GM12878 (cell line): ENCODE data around the gene BICRA. TPM values are rescaled to one million over a fixed set of nuclear protein-coding genes. Genes with fewer than 3 reads are reported as not detected.

Experiments used
- ATAC-seq: fragments of 200-7000 bp; cut with Tn5 transposase; 3 replicates; pipeline ENCODE4 v1.9.1; 2020; ENCODE audit warnings: mild to moderate bottlenecking, moderate library complexity
- BruUV-seq: library from RNA; stranded (reverse); fragments of 400-500 nt; replicated peaks from 2 replicates; lab custom pipeline; 2021; lab: Mats Ljungman, UMichigan
- CTCF ChIA-PET: fragments of 300-600 bp; sonication (Branson Sonifier 250); formaldehyde crosslinking; extraction: SDS; loops from one replicate; lab custom pipeline; 2021; ENCODE audit warnings: inconsistent platforms; lab: Yijun Ruan, JAX
- POLR2A ChIA-PET: fragments of 350-600 bp; formaldehyde crosslinking; extraction: SDS; loops from one replicate; lab custom pipeline; 2021; ENCODE audit warnings: inconsistent platforms; lab: Charles Lee
- RAD21 ChIA-PET: fragments of 300-600 bp; sonication (Branson Sonifier 250); formaldehyde crosslinking; loops from one replicate; lab custom pipeline; 2023; ENCODE audit warnings: antibody characterized with exemption; ENCODE audit not compliant: unreplicated experiment; lab: Charles Lee
- SMC1A ChIA-PET: fragments of 300-600 bp; sonication (Branson Sonifier 250); formaldehyde crosslinking; loops from one replicate; lab custom pipeline; 2023; ENCODE audit not compliant: unreplicated experiment, uncharacterized antibody; lab: Charles Lee
- DNase-seq: peaks from one replicate; pipeline ENCODE4 v3.0.0-alpha.2; 2011; ENCODE audit warnings: low read depth, low spot score
- FAIRE-seq: peaks from 3 replicates; lab custom pipeline; 2011; peaks lifted over from hg19 to GRCh38; lab: Jason Lieb, UNC
- H2AFZ ChIP-seq: 2 replicates; pipeline ENCODE4 v1.6.0; 2011; ENCODE audit warnings: low read depth, low read length, control low read depth; ENCODE audit not compliant: control insufficient read depth
- H3K27ac ChIP-seq: 2 replicates; pipeline ENCODE4 v1.5.1; 2011; ENCODE audit warnings: control low read depth; ENCODE audit not compliant: control insufficient read depth, insufficient read depth
- H3K27me3 ChIP-seq, 2 experiments: replicated peaks in 1 of 2; 2 replicates each; pipeline versions ENCODE4 v1.6.0 to v1.6.1; 2011; ENCODE audit warnings: low read length in 1 of 2; ENCODE audit not compliant: control insufficient read depth in 2 of 2, insufficient read depth in 2 of 2
- H3K36me3 ChIP-seq, 2 experiments: 2 replicates each; pipeline ENCODE4 v1.5.1; 2011; ENCODE audit warnings: low read length in 1 of 2; ENCODE audit not compliant: control insufficient read depth in 2 of 2, insufficient read depth in 2 of 2
- H3K4me1 ChIP-seq: 2 replicates; pipeline ENCODE4 v1.6.1; 2011; ENCODE audit warnings: mild to moderate bottlenecking, low read length, moderate library complexity, mixed read lengths; ENCODE audit not compliant: control insufficient read depth, insufficient read depth
- H3K4me2 ChIP-seq: 2 replicates; pipeline ENCODE4 v1.6.0; 2011; ENCODE audit warnings: control low read depth; ENCODE audit not compliant: control insufficient read depth, insufficient read depth
- H3K4me3 ChIP-seq: fragments of 200-600 bp; sonication (generic); 2 replicates; pipeline ENCODE4 v1.5.1; 2016
- H3K79me2 ChIP-seq: 2 replicates; pipeline ENCODE4 v1.6.0; 2011; ENCODE audit warnings: low read length; ENCODE audit not compliant: control insufficient read depth, insufficient read depth
- H3K9ac ChIP-seq: 2 replicates; pipeline ENCODE4 v1.8.0; 2011; ENCODE audit warnings: low read length, control low read depth, mixed read lengths; ENCODE audit not compliant: control insufficient read depth, insufficient read depth
- H3K9me3 ChIP-seq: replicated peaks from 3 replicates; pipeline ENCODE4 v1.5.1; 2011; ENCODE audit warnings: mild to moderate bottlenecking, low read length; ENCODE audit not compliant: control insufficient read depth, insufficient read depth
- H4K20me1 ChIP-seq: 2 replicates; pipeline ENCODE4 v1.6.0; 2011; ENCODE audit not compliant: control insufficient read depth, insufficient read depth
- ATF7 ChIP-seq: fragments of 450-650 bp; IDR thresholded peaks from 2 replicates; pipeline ENCODE4 v1.6.1; 2016; ENCODE audit warnings: low read depth, mild to moderate bottlenecking
- BCL11A ChIP-seq: IDR thresholded peaks from 2 replicates; pipeline ENCODE4 v1.6.1; 2011; ENCODE audit warnings: low read depth, low read length
- E4F1 ChIP-seq: fragments of 450-650 bp; IDR thresholded peaks from 2 replicates; pipeline ENCODE4 v1.6.1; 2018; ENCODE audit warnings: borderline replicate concordance, mild to moderate bottlenecking; ENCODE audit not compliant: partially characterized antibody
- EGR1 ChIP-seq, 2 experiments: IDR thresholded peaks; 1 replicate in 1 of 2; 2 replicates in 1 of 2; pipeline ENCODE4 v1.6.1; 2011 to 2012; ENCODE audit warnings: low read depth in 2 of 2, low read length in 2 of 2, borderline replicate concordance in 1 of 2, mild to moderate bottlenecking in 1 of 2, moderate library complexity in 1 of 2
- HCFC1 ChIP-seq: fragments of 150-350 bp; IDR thresholded peaks from 2 replicates; pipeline ENCODE4 v1.6.1; 2014; ENCODE audit warnings: low read length
- IRF4 ChIP-seq: IDR thresholded peaks from 2 replicates; pipeline ENCODE4 v1.6.1; 2011; ENCODE audit warnings: low read depth, low read length
- POLR2AphosphoS2 ChIP-seq: IDR thresholded peaks from 2 replicates; pipeline ENCODE4 v1.6.1; 2011; ENCODE audit warnings: low read depth, mild to moderate bottlenecking, low read length, improper control_type of control experiment, moderate library complexity
- STAT3 ChIP-seq: IDR thresholded peaks from 2 replicates; pipeline ENCODE4 v1.6.1; 2011; ENCODE audit warnings: low read depth, low read length, improper control_type of control experiment
- TCF3 ChIP-seq: IDR thresholded peaks from 2 replicates; pipeline ENCODE4 v1.6.1; 2012; ENCODE audit warnings: low read depth, mild to moderate bottlenecking, low read length, borderline replicate concordance; ENCODE audit not compliant: insufficient read depth
- WGBS: methylation state at CpG from one replicate; pipeline ENCODE4 v1.1.6; 2016; ENCODE audit warnings: low lambda C conversion rate; ENCODE audit not compliant: insufficient replicate concordance, insufficient coverage; ENCODE audit errors: missing lambda C conversion rate; 5-methylcytosine and 5-hydroxymethylcytosine counted together
- in situ Hi-C: fragments of 300-500 bp; cut with MboI; formaldehyde crosslinking; loops from 9 replicates; pipeline ENCODE4 v1.14.3; 2018; ENCODE audit warnings: mixed read lengths
- intact Hi-C: fragments of 100-400 bp; cut with micrococcal nuclease; formaldehyde crosslinking; loops from one replicate; pipeline ENCODE4 v1.14.2; 2022; ENCODE audit not compliant: unreplicated experiment
- polyA plus RNA-seq, 11 experiments: library from polyadenylated mRNA; depleted of rRNA in 4 of 11; unstranded in 6 of 11; stranded (reverse) in 5 of 11; fragments of >200 nt; fragmentation: Nextera tagmentation in 4 of 11; fragmentation: Illumina TruSeq in 1 of 11; extraction: Ambion mirVana in 4 of 11; extraction: Trizol in 1 of 11; gene quantifications; 1 replicate in 1 of 11; 2 replicates in 10 of 11; pipeline versions ENCODE4 v1.2.1 to v1.2.3, GENCODE V29; 2011 to 2016; ENCODE audit warnings: inconsistent platforms in 2 of 11, missing spikeins in 2 of 11, low read depth in 1 of 11
- total RNA-seq, 4 experiments: library from RNA; depleted of rRNA in 3 of 4; stranded (reverse); fragments of >200 nt in 3 of 4; fragmentation: Illumina TruSeq in 1 of 4; extraction: Trizol in 1 of 4; gene quantifications; 2 replicates each; pipeline versions ENCODE4 v1.2.1 to v1.2.3, GENCODE V29; 2013 to 2021
- TF ChIP-seq, protein P1 (sequence below): fragments of 450-650 bp; formaldehyde crosslinking; IDR thresholded peaks from 2 replicates; pipeline ENCODE4 v1.4.0; 2020; ENCODE audit warnings: mild to moderate bottlenecking, moderate library complexity
- TF ChIP-seq, protein P2 (sequence below): fragments of 450-650 bp; IDR thresholded peaks from 2 replicates; pipeline ENCODE4 v1.6.1; 2014; ENCODE audit warnings: mild to moderate bottlenecking
- TF ChIP-seq, protein P3 (sequence below): fragments of 450-650 bp; IDR thresholded peaks from 2 replicates; pipeline ENCODE4 v1.6.1; 2016; ENCODE audit warnings: mild to moderate bottlenecking

BICRA gene
- total and polyA plus RNA-seq, 10 of the 15 experiments (the other 5 are each of a cell fraction or from before 2014, with no cell fraction given) = 0.11 to 15.3 (median 1.3) TPM

- in situ Hi-C loops = loop anchor here (5.0 kb wide), 1 partner anchor 397 kb away; no protein-coding TSS in a partner anchor
- 91% methylated on average over 8 of the region's 28 CpGs for WGBS
- no peak overlapping the region for H2AFZ ChIP-seq
- no peak for TF ChIP-seq EGR1 (IDR thresholded peaks at IDR 0.05; ENCODE audit: borderline replicate concordance in 1 of 2, low read depth in 2 of 2, low read length in 2 of 2)
- no peak for TF ChIP-seq HCFC1
- TF ChIP-seq ATF7 = no peak
- TF ChIP-seq, protein P1, sequence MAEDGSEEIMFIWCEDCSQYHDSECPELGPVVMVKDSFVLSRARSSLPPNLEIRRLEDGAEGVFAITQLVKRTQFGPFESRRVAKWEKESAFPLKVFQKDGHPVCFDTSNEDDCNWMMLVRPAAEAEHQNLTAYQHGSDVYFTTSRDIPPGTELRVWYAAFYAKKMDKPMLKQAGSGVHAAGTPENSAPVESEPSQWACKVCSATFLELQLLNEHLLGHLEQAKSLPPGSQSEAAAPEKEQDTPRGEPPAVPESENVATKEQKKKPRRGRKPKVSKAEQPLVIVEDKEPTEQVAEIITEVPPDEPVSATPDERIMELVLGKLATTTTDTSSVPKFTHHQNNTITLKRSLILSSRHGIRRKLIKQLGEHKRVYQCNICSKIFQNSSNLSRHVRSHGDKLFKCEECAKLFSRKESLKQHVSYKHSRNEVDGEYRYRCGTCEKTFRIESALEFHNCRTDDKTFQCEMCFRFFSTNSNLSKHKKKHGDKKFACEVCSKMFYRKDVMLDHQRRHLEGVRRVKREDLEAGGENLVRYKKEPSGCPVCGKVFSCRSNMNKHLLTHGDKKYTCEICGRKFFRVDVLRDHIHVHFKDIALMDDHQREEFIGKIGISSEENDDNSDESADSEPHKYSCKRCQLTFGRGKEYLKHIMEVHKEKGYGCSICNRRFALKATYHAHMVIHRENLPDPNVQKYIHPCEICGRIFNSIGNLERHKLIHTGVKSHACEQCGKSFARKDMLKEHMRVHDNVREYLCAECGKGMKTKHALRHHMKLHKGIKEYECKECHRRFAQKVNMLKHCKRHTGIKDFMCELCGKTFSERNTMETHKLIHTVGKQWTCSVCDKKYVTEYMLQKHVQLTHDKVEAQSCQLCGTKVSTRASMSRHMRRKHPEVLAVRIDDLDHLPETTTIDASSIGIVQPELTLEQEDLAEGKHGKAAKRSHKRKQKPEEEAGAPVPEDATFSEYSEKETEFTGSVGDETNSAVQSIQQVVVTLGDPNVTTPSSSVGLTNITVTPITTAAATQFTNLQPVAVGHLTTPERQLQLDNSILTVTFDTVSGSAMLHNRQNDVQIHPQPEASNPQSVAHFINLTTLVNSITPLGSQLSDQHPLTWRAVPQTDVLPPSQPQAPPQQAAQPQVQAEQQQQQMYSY = no peak
- TF ChIP-seq, protein P2, sequence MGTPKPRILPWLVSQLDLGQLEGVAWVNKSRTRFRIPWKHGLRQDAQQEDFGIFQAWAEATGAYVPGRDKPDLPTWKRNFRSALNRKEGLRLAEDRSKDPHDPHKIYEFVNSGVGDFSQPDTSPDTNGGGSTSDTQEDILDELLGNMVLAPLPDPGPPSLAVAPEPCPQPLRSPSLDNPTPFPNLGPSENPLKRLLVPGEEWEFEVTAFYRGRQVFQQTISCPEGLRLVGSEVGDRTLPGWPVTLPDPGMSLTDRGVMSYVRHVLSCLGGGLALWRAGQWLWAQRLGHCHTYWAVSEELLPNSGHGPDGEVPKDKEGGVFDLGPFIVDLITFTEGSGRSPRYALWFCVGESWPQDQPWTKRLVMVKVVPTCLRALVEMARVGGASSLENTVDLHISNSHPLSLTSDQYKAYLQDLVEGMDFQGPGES = no peak
- TF ChIP-seq POLR2AphosphoS2 = no peak
- TF ChIP-seq TCF3 = no peak
- TF ChIP-seq, protein P3, sequence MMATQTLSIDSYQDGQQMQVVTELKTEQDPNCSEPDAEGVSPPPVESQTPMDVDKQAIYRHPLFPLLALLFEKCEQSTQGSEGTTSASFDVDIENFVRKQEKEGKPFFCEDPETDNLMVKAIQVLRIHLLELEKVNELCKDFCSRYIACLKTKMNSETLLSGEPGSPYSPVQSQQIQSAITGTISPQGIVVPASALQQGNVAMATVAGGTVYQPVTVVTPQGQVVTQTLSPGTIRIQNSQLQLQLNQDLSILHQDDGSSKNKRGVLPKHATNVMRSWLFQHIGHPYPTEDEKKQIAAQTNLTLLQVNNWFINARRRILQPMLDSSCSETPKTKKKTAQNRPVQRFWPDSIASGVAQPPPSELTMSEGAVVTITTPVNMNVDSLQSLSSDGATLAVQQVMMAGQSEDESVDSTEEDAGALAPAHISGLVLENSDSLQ = no peak
- no peak for TF ChIP-seq IRF4
- no peak for TF ChIP-seq BCL11A
- TF ChIP-seq STAT3 = no peak
- no peak for TF ChIP-seq E4F1
Observed at GRCh38 chr19:47694466-47695273, 85.7 kb downstream of the BICRA start.

More at GRCh38 chr19:47694466-47695273, 85.7 kb downstream of the BICRA start:
- ChIA-PET SMC1A (no interaction called here), RAD21 (no interaction called here), CTCF (interaction anchor here (6.4 kb wide), 1 partner anchor 260 kb away, joined by 70 read pairs; no protein-coding TSS in a partner anchor), POLR2A (no interaction called here)
- Histone ChIP-seq H3K4me1 (no peaks in the 10 kb centered on the region), H3K9me3 (no peaks in the 10 kb centered on the region), H3K9ac (no peak overlapping the region), H3K4me2 (no peak overlapping the region), H3K79me2 (no peaks in the 10 kb centered on the region), H3K4me3 (no peak overlapping the region), H3K27ac (no peak overlapping the region), H3K36me3 (peaks cover 0 to 2% of the 10 kb centered on the region in 2 experiments; a peak in 2 of 4 replicates), H4K20me1 (no peaks in the 10 kb centered on the region), H3K27me3 (no peaks in the 10 kb centered on the region)
- ATAC-seq (no peak), DNase-seq (no peak), FAIRE-seq (no peak)
- intact Hi-C loops = no loop called here
- no TSS peak for BruUV-seq
